PFSK-1 (cell line): ENCODE results near the gene IGLL5.

Source experiments
- FOXP2 ChIP-seq: optimal IDR thresholded peaks from 2 replicates; pipeline ENCODE3; 2011; ENCODE audit warnings: borderline replicate concordance, control low read depth, inconsistent platforms; ENCODE audit not compliant: insufficient read depth; ENCODE audit errors: extremely low read length, extremely low read depth
- POLR2AphosphoS5 ChIP-seq: IDR thresholded peaks from 2 replicates; pipeline ENCODE4 v1.6.1; 2012; ENCODE audit warnings: low read depth, mild to moderate bottlenecking, control low read depth, low read length, moderate library complexity
- REST ChIP-seq, 2 experiments: IDR thresholded peaks; 2 replicates each; pipeline versions ENCODE4 v1.6.1 to v1.8.0; 2011 to 2012; ENCODE audit warnings: low read depth in 2 of 2, low read length in 2 of 2, control low read depth in 1 of 2, inconsistent platforms in 1 of 2, mild to moderate bottlenecking in 1 of 2, moderate library complexity in 1 of 2; ENCODE audit not compliant: insufficient read depth in 1 of 2
- SIN3A ChIP-seq: IDR thresholded peaks from 2 replicates; pipeline ENCODE4 v1.6.1; 2012; ENCODE audit warnings: mild to moderate bottlenecking, low read length, moderate library complexity, borderline replicate concordance; ENCODE audit not compliant: insufficient read depth
- TAF1 ChIP-seq: IDR thresholded peaks from 2 replicates; pipeline ENCODE4 v1.6.1; 2012; ENCODE audit warnings: low read length, control low read depth, borderline replicate concordance; ENCODE audit not compliant: insufficient read depth

Gene IGLL5

GRCh38 chr22:22944268-22944985 is 56.8 kb downstream of the IGLL5 start:
- TF ChIP-seq FOXP2 (no peak), SIN3A (no peak), TAF1 (no peak), REST (IDR thresholded peaks at IDR 0.05; ENCODE audit: insufficient read depth in 1 of 2, low read depth in 2 of 2, low read length in 2 of 2) (no peak), POLR2AphosphoS5 (no peak)

- TF ChIP-seq FOXP2, result no peak
- no peak for TF ChIP-seq POLR2AphosphoS5
- no peak for TF ChIP-seq REST (IDR thresholded peaks at IDR 0.05; ENCODE audit: insufficient read depth in 1 of 2, low read depth in 2 of 2, low read length in 2 of 2)
- no peak for TF ChIP-seq SIN3A
Measured at GRCh38 chr22:22945195-22945594, 57.6 kb downstream of the IGLL5 start.
